Measurements from ENCODE around the gene KLK2. TPM values are rescaled to one million over a fixed set of nuclear protein-coding genes. Genes with fewer than 3 reads are reported as not detected.

KLK2 gene
- total RNA-seq, 1 experiment from 2014 or later, result not detected

- H3K36me3 ChIP-seq (ENCODE audit: control insufficient read depth, insufficient read depth, low read length), result no peaks in the 10 kb centered on the region
- H3K9me3 ChIP-seq (ENCODE audit: control insufficient read depth, insufficient read depth, low read depth, low read length), result no peaks in the 10 kb centered on the region
- H3K27me3 ChIP-seq (ENCODE audit: control insufficient read depth, insufficient read depth, low read length), result no peaks in the 10 kb centered on the region; the same call in 1 of the 2 replicates
- H3K4me3 ChIP-seq (ENCODE audit: low read depth in 2 of 2, low read length in 2 of 2), result no peak overlapping the region
- CTCF ChIA-PET, result no interaction called here
- no peak overlapping the region for H3K27ac ChIP-seq (ENCODE audit: low read length)
- H3K4me1 ChIP-seq (ENCODE audit: control insufficient read depth, insufficient read depth, low read length), result no peaks in the 10 kb centered on the region
- in situ Hi-C loops (cut with HindIII; ENCODE audit: low pct_unique_long_range_greater_than_20kb, low sequenced_read_pairs), result no loop called here
- BruUV-seq (replicated peaks), result no TSS peak
- TF ChIP-seq TCF7L2 (IDR thresholded peaks at IDR 0.05; ENCODE audit: low read depth, low read length), result no peak
- TF ChIP-seq CTCF (IDR thresholded peaks at IDR 0.05), result no peak
- no peak for TF ChIP-seq SIN3A (IDR thresholded peaks at IDR 0.05; ENCODE audit: borderline replicate concordance, insufficient read depth, low read depth, low read length)
- ATAC-seq, result no peak
- intact Hi-C loops (cut with micrococcal nuclease; ENCODE audit: unreplicated experiment), result no loop called here
- POLR2A ChIA-PET, result no interaction called here
- DNase-seq (ENCODE audit: low read depth, low spot score), result no peak
Measured at GRCh38 chr19:50898018-50898417, 24.8 kb downstream of the KLK2 start.

- no TSS peak for BruUV-seq (replicated peaks)
- TF ChIP-seq TCF7L2 (IDR thresholded peaks at IDR 0.05; ENCODE audit: low read depth, low read length), result no peak
- TF ChIP-seq CTCF (IDR thresholded peaks at IDR 0.05), result no peak
Measured at GRCh38 chr19:50899569-50899968, 26.3 kb downstream of the KLK2 start.

GRCh38 chr19:50902640-50903039, 29.4 kb downstream of the KLK2 start:
- no peaks in the 10 kb centered on the region for H3K36me3 ChIP-seq (ENCODE audit: control insufficient read depth, insufficient read depth, low read length)
- intact Hi-C loops (cut with micrococcal nuclease; ENCODE audit: unreplicated experiment), result no loop called here
- no peak for DNase-seq (ENCODE audit: low read depth, low spot score)
- no peak overlapping the region for H3K4me3 ChIP-seq (ENCODE audit: low read depth in 2 of 2, low read length in 2 of 2)
- TF ChIP-seq REST (IDR thresholded peaks at IDR 0.05; ENCODE audit: insufficient read depth in 1 of 2, low read depth in 2 of 2, low read length in 1 of 2) (no peak), CTCF (IDR thresholded peaks at IDR 0.05) (no peak), POLR2AphosphoS5 (IDR thresholded peaks at IDR 0.05; ENCODE audit: low read depth, low read length) (no peak), SIN3A (IDR thresholded peaks at IDR 0.05; ENCODE audit: borderline replicate concordance, insufficient read depth, low read depth, low read length) (no peak), TCF7L2 (IDR thresholded peaks at IDR 0.05; ENCODE audit: low read depth, low read length) (no peak)
- ChIA-PET CTCF (no interaction called here), POLR2A (no interaction called here)
- H3K4me1 ChIP-seq (ENCODE audit: control insufficient read depth, insufficient read depth, low read length), result no peaks in the 10 kb centered on the region
- no peaks in the 10 kb centered on the region for H3K9me3 ChIP-seq (ENCODE audit: control insufficient read depth, insufficient read depth, low read depth, low read length)
- no peaks in the 10 kb centered on the region; the same call in 1 of the 2 replicates for H3K27me3 ChIP-seq (ENCODE audit: control insufficient read depth, insufficient read depth, low read length)
- no TSS peak for BruUV-seq (replicated peaks)
- in situ Hi-C loops (cut with HindIII; ENCODE audit: low pct_unique_long_range_greater_than_20kb, low sequenced_read_pairs), result no loop called here
- ATAC-seq, result no peak
- no peak overlapping the region for H3K27ac ChIP-seq (ENCODE audit: low read length)

More at GRCh38 chr19:50899569-50899968, 26.3 kb downstream of the KLK2 start:
- H3K4me3 ChIP-seq (ENCODE audit: low read depth in 2 of 2, low read length in 2 of 2), result no peak overlapping the region
- H3K27ac ChIP-seq (ENCODE audit: low read length), result no peak overlapping the region
- H3K27me3 ChIP-seq (ENCODE audit: control insufficient read depth, insufficient read depth, low read length), result no peaks in the 10 kb centered on the region; the same call in 1 of the 2 replicates
- POLR2A ChIA-PET, result no interaction called here
- DNase-seq (ENCODE audit: low read depth, low spot score), result no peak
- CTCF ChIA-PET, result no interaction called here
- intact Hi-C loops (cut with micrococcal nuclease; ENCODE audit: unreplicated experiment) (no loop called here), in situ Hi-C loops (cut with HindIII; ENCODE audit: low pct_unique_long_range_greater_than_20kb, low sequenced_read_pairs) (no loop called here)
- no peaks in the 10 kb centered on the region for H3K9me3 ChIP-seq (ENCODE audit: control insufficient read depth, insufficient read depth, low read depth, low read length)
- no peaks in the 10 kb centered on the region for H3K4me1 ChIP-seq (ENCODE audit: control insufficient read depth, insufficient read depth, low read length)
- H3K36me3 ChIP-seq (ENCODE audit: control insufficient read depth, insufficient read depth, low read length), result no peaks in the 10 kb centered on the region
- no peak for ATAC-seq

All from Panc1 (cell line).